HCT116 (cell line): ENCODE measurements around the gene LRRC3C.

ENCODE experiments used
- EZH2 ChIP-seq: fragments of 200-600 bp; sonication (generic); IDR thresholded peaks from 2 replicates; pipeline ENCODE4 v1.6.1; 2017; ENCODE audit warnings: antibody characterized with exemption, mixed run types
- EZH2phosphoT487 ChIP-seq: fragments of 200-600 bp; IDR thresholded peaks from 2 replicates; pipeline ENCODE4 v1.6.1; 2018; ENCODE audit warnings: antibody characterized with exemption, borderline replicate concordance
- YY1 ChIP-seq: IDR thresholded peaks from 2 replicates; pipeline ENCODE4 v1.6.1; 2011; ENCODE audit warnings: low read length, low read depth, moderate library complexity, mild to moderate bottlenecking; ENCODE audit not compliant: insufficient replicate concordance; ENCODE audit errors: extremely low read depth

DNA sequence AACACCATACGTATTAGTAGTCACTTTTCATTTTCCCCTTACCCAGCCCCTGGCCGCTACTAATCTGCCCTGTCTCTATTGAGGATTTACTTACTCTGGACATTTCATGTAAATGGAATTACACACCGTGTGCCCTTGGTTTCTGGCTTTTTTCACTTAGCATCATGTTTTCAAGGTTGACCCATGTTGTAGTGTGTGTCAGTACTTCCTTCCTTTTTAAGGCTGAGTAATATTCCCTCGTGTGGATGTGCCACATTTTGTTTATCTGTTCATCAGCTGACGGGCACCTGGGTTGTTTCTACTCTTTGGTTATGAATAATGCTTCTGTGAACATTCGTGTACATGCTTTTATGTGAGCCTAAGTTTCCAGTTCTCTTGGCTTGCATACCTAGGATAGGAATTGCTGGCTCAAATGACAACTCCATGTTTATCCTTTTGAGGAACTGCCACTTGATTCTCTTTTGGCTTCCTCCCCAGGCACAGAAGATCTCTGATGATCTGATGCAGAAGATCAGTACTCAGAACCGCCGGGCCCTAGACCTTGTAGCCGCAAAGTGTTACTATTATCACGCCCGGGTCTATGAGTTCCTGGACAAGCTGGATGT lies 60.8 kb downstream of the LRRC3C start:
- no peak for TF ChIP-seq YY1
- TF ChIP-seq EZH2, result no peak
- TF ChIP-seq EZH2phosphoT487, result no peak
